HFF-Myc (cell line): ENCODE results near the gene CAMTA1.
A peak's percentile ranks its signal among the peaks of the same experiment; 100 is the strongest.

Experiments used
- DNase-seq: peaks from one replicate; pipeline ENCODE4 v3.0.0-alpha.2; 2011; ENCODE audit warnings: low read depth; ENCODE audit errors: extremely low read depth
- H3K4me3 ChIP-seq: replicated peaks from 2 replicates; pipeline ENCODE4 v1.5.1; 2011; ENCODE audit warnings: low read depth, mild to moderate bottlenecking, control low read depth, low read length
- CTCF ChIP-seq: IDR thresholded peaks from 2 replicates; pipeline ENCODE4 v1.5.1; 2012; ENCODE audit warnings: mild to moderate bottlenecking, low read depth, low read length, control low read depth; ENCODE audit errors: missing control alignments

Gene CAMTA1

GRCh38 chr1:6870571-6870970 is 85.3 kb downstream of the CAMTA1 start:
- DNase-seq: peak; percentile 12
- no peak for TF ChIP-seq CTCF
- H3K4me3 ChIP-seq: no peak overlapping the region

GRCh38 chr1:6871300-6871972 is 86.2 kb downstream of the CAMTA1 start:
- no peak for TF ChIP-seq CTCF
- no peak overlapping the region for H3K4me3 ChIP-seq
- DNase-seq: no peak

GRCh38 chr1:6872573-6873261 is 87.5 kb downstream of the CAMTA1 start:
- no peak for TF ChIP-seq CTCF
- no peak overlapping the region for H3K4me3 ChIP-seq
- no peak for DNase-seq

GRCh38 chr1:6873298-6874015 is 88.2 kb downstream of the CAMTA1 start:
- no peak overlapping the region for H3K4me3 ChIP-seq
- DNase-seq: no peak
- TF ChIP-seq CTCF: no peak

- H3K4me3 ChIP-seq: no peak overlapping the region
- no peak for TF ChIP-seq CTCF
- no peak for DNase-seq
These were observed 89.0 kb downstream of the CAMTA1 start for GRCh38 chr1:6874298-6874697.

- no peak for TF ChIP-seq CTCF
- H3K4me3 ChIP-seq: no peak overlapping the region
- DNase-seq: no peak
These were observed 95.9 kb downstream of the CAMTA1 start for GRCh38 chr1:6880951-6881690.
